Measurements from ENCODE around the gene APIP. TPM values are rescaled to one million over a fixed set of nuclear protein-coding genes. Genes with fewer than 3 reads are reported as not detected.

The APIP gene
- total and polyA plus RNA-seq, 10 of the 15 experiments (the other 5 are each of a cell fraction or from before 2014, with no cell fraction given) = 26.8 to 87.1 (median 52.8) TPM

DNA sequence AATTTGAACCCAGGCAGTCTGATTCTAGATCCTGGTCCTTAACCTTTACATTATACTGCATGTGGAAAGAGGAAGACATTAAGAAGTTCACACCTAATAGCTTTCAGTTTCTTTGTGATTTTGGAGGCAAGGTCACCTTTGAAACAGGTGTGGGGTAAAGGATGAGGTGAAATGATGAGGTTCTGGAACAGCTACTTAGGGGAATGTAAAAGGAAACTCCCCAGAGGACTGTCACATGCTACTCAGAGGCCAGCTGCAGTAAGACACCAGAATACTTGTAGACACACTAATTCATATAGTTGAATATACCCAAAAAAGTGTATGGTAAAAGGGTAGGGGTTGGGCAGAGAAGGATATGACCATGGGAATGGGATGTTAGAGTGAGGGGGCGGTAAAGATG is 5.4 kb downstream of the APIP start (continued):
- TF ChIP-seq NR2C1 (IDR thresholded peaks at IDR 0.05) (no peak), PAX5 (IDR thresholded peaks at IDR 0.05; ENCODE audit: borderline replicate concordance, low read depth, low read length) (no peak), NR2C2 (IDR thresholded peaks at IDR 0.05; ENCODE audit: borderline replicate concordance, control insufficient read depth, insufficient read length, low read depth) (no peak), TCF12 (IDR thresholded peaks at IDR 0.05; ENCODE audit: low read depth, low read length) (0 out of 2 replicates have a peak, but pooled peaks have one; percentile 33), TARDBP (IDR thresholded peaks at IDR 0.05; ENCODE audit: borderline replicate concordance) (no peak), RBBP5 (conservative IDR thresholded peaks at IDR 0.05) (no peak), YY1 (IDR thresholded peaks at IDR 0.05; ENCODE audit: low read depth, low read length) (no peak), CEBPB (IDR thresholded peaks at IDR 0.05; ENCODE audit: borderline replicate concordance in 1 of 2, low read depth in 2 of 2, low read length in 2 of 2) (no peak)
- TF ChIP-seq, protein P1, sequence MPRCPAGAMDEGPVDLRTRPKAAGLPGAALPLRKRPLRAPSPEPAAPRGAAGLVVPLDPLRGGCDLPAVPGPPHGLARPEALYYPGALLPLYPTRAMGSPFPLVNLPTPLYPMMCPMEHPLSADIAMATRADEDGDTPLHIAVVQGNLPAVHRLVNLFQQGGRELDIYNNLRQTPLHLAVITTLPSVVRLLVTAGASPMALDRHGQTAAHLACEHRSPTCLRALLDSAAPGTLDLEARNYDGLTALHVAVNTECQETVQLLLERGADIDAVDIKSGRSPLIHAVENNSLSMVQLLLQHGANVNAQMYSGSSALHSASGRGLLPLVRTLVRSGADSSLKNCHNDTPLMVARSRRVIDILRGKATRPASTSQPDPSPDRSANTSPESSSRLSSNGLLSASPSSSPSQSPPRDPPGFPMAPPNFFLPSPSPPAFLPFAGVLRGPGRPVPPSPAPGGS (IDR thresholded peaks at IDR 0.05; ENCODE audit: borderline replicate concordance, insufficient read depth, low read depth, low read length, poor library complexity, severe bottlenecking) = no peak

DNA sequence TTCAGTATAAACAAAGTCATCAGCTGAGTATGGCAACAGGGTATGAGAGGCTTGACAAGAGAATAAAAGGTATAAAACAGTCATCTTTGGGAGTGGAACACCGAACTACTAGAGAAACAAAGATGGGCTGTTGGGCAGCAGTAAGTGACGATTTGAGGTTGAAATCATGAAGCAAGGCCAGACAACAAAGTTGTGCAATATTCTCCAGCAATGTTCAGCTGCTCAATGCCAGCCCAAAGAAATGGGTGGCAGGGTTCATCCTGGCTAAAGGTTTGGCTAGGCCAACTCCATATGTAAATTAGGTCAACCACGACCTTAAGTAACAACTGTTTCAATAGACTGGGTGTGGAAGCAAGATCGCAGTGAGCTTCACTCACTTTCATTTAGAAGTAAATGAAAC is 6.2 kb downstream of the APIP start:
- RAD21 ChIA-PET (ENCODE audit: unreplicated experiment) = interaction anchor here (0.6 to 1.3 kb wide), 2 partner anchors 17 to 290 kb away, joined by 3 to 4 read pairs; no protein-coding TSS in a partner anchor
- intact Hi-C loops (cut with micrococcal nuclease; ENCODE audit: unreplicated experiment) = no loop called here
- DNase-seq (ENCODE audit: low read depth, low spot score) (no peak), FAIRE-seq (no peak), ATAC-seq (peak; percentile 39; the same call in 2 of the 3 replicates)
- H4K20me1 ChIP-seq (ENCODE audit: control insufficient read depth, insufficient read depth) = no peaks in the 10 kb centered on the region
- TF ChIP-seq POU2F2 (IDR thresholded peaks at IDR 0.05; ENCODE audit: borderline replicate concordance, low read depth, low read length) (0 out of 3 replicates have a peak, but pooled peaks have one; percentile 27), FOXK2 (IDR thresholded peaks at IDR 0.05) (no peak), MXI1 (IDR thresholded peaks at IDR 0.05; ENCODE audit: low read depth, low read length) (no peak), RBBP5 (conservative IDR thresholded peaks at IDR 0.05) (no peak)
- TF ChIP-seq, protein P2, sequence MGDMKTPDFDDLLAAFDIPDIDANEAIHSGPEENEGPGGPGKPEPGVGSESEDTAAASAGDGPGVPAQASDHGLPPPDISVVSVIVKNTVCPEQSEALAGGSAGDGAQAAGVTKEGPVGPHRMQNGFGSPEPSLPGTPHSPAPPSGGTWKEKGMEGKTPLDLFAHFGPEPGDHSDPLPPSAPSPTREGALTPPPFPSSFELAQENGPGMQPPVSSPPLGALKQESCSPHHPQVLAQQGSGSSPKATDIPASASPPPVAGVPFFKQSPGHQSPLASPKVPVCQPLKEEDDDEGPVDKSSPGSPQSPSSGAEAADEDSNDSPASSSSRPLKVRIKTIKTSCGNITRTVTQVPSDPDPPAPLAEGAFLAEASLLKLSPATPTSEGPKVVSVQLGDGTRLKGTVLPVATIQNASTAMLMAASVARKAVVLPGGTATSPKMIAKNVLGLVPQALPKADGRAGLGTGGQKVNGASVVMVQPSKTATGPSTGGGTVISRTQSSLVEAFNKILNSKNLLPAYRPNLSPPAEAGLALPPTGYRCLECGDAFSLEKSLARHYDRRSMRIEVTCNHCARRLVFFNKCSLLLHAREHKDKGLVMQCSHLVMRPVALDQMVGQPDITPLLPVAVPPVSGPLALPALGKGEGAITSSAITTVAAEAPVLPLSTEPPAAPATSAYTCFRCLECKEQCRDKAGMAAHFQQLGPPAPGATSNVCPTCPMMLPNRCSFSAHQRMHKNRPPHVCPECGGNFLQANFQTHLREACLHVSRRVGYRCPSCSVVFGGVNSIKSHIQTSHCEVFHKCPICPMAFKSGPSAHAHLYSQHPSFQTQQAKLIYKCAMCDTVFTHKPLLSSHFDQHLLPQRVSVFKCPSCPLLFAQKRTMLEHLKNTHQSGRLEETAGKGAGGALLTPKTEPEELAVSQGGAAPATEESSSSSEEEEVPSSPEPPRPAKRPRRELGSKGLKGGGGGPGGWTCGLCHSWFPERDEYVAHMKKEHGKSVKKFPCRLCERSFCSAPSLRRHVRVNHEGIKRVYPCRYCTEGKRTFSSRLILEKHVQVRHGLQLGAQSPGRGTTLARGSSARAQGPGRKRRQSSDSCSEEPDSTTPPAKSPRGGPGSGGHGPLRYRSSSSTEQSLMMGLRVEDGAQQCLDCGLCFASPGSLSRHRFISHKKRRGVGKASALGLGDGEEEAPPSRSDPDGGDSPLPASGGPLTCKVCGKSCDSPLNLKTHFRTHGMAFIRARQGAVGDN (IDR thresholded peaks at IDR 0.05) = no peak
- POLR2A ChIA-PET = interaction anchor here (1.3 kb wide), 1 partner anchor 120 kb away, joined by 3 read pairs; no protein-coding TSS in a partner anchor
- SMC1A ChIA-PET (ENCODE audit: uncharacterized antibody, unreplicated experiment) = interaction anchor here (1.2 to 1.7 kb wide), 2 partner anchors 15 to 323 kb away, joined by 3 read pairs; no protein-coding TSS in a partner anchor
- WGBS (ENCODE audit: insufficient coverage, insufficient replicate concordance, low lambda C conversion rate, missing lambda C conversion rate) = 59% methylated on average over 4 of the region's 4 CpGs
- peaks cover 4% of the 10 kb centered on the region; the same call in 1 of the 2 replicates for H3K4me1 ChIP-seq (ENCODE audit: control insufficient read depth, insufficient read depth, low read length)
- no peak overlapping the region for H3K4me3 ChIP-seq
- no peak overlapping the region for H2AFZ ChIP-seq (ENCODE audit: control insufficient read depth, low read depth, low read length)
- CTCF ChIA-PET = interaction anchor here (1.1 kb wide), 1 partner anchor 396 kb away, joined by 5 read pairs; no protein-coding TSS in a partner anchor
- no peaks in the 10 kb centered on the region; the same call in 2 of the 3 replicates for H3K9me3 ChIP-seq (replicated peaks; ENCODE audit: control insufficient read depth, insufficient read depth, low read length)
- H3K27ac ChIP-seq (ENCODE audit: control insufficient read depth, insufficient read depth) = no peak overlapping the region
- in situ Hi-C loops (cut with MboI) = no loop called here
- no peaks in the 10 kb centered on the region for H3K36me3 ChIP-seq (ENCODE audit: control insufficient read depth in 2 of 2, insufficient read depth in 2 of 2, low read length in 1 of 2)
- no peak overlapping the region for H3K9ac ChIP-seq (ENCODE audit: control insufficient read depth, insufficient read depth, low read length)
- no TSS peak for BruUV-seq (replicated peaks)
- H3K79me2 ChIP-seq (ENCODE audit: control insufficient read depth, insufficient read depth, low read length) = peaks cover 6% of the 10 kb centered on the region
- H3K27me3 ChIP-seq (replicated peaks in 1 of 2; ENCODE audit: control insufficient read depth in 2 of 2, insufficient read depth in 2 of 2, low read length in 1 of 2) = no peaks in the 10 kb centered on the region
- no peak overlapping the region; the same call in 1 of the 2 replicates for H3K4me2 ChIP-seq (ENCODE audit: control insufficient read depth, insufficient read depth)
